HG03175 (cell line): ENCODE data around the gene OSR1.
"Not testable (repeated sequence)": the region's sequence is repeated elsewhere in the genome, so short reads cannot be mapped to it uniquely, and the experiment has no call there.

Experiments used
- ATAC-seq: cut with Tn5 transposase; IDR thresholded peaks from one replicate; pipeline ENCODE4 v1.9.1; 2021; ENCODE audit warnings: mild to moderate bottlenecking, moderate library complexity; ENCODE audit not compliant: unreplicated experiment

OSR1 gene

GRCh38 chr2:19337202-19337601 lies 21.2 kb downstream of the OSR1 start:
- no peak for ATAC-seq

GRCh38 chr2:19336781-19337180 lies 21.6 kb downstream of the OSR1 start:
- no peak for ATAC-seq

- no peak for ATAC-seq
Observed at GRCh38 chr2:19332503-19332902, 25.9 kb downstream of the OSR1 start.

GRCh38 chr2:19331450-19331849 lies 27.0 kb downstream of the OSR1 start:
- ATAC-seq = no peak

GRCh38 chr2:19330436-19330835 lies 28.0 kb downstream of the OSR1 start:
- no peak for ATAC-seq

- ATAC-seq = no peak
Observed at GRCh38 chr2:19329445-19329844, 29.0 kb downstream of the OSR1 start.

GRCh38 chr2:19327496-19327895 lies 30.9 kb downstream of the OSR1 start:
- ATAC-seq = no peak

GRCh38 chr2:19321946-19322345 lies 36.5 kb downstream of the OSR1 start:
- no peak for ATAC-seq

GRCh38 chr2:19320813-19321212 lies 37.6 kb downstream of the OSR1 start:
- ATAC-seq = no peak

- no peak for ATAC-seq
Observed at GRCh38 chr2:19319698-19320097, 38.7 kb downstream of the OSR1 start.

GRCh38 chr2:19319064-19319463 lies 39.4 kb downstream of the OSR1 start:
- ATAC-seq = no peak

GRCh38 chr2:19313553-19313952 lies 44.9 kb downstream of the OSR1 start:
- no peak for ATAC-seq

- peak; percentile 87 for ATAC-seq
Observed at GRCh38 chr2:19312949-19313348, 45.5 kb downstream of the OSR1 start.

GRCh38 chr2:19306065-19306464 lies 52.4 kb downstream of the OSR1 start:
- not testable (repeated sequence) for ATAC-seq

GRCh38 chr2:19305400-19306055 lies 52.9 kb downstream of the OSR1 start:
- ATAC-seq = not testable (repeated sequence)

GRCh38 chr2:19301706-19302105 lies 56.7 kb downstream of the OSR1 start:
- ATAC-seq = no peak
